T-helper 2 cell (primary cell): Measurements from ENCODE around the gene KIF23.
A peak's percentile ranks its signal among the peaks of the same experiment; 100 is the strongest.

ENCODE experiments used
- DNase-seq, 5 experiments: peaks; one replicate each; pipeline versions ENCODE4 v3.0.0 to v3.0.0-alpha.2; 2012 to 2022

Gene KIF23

DNA sequence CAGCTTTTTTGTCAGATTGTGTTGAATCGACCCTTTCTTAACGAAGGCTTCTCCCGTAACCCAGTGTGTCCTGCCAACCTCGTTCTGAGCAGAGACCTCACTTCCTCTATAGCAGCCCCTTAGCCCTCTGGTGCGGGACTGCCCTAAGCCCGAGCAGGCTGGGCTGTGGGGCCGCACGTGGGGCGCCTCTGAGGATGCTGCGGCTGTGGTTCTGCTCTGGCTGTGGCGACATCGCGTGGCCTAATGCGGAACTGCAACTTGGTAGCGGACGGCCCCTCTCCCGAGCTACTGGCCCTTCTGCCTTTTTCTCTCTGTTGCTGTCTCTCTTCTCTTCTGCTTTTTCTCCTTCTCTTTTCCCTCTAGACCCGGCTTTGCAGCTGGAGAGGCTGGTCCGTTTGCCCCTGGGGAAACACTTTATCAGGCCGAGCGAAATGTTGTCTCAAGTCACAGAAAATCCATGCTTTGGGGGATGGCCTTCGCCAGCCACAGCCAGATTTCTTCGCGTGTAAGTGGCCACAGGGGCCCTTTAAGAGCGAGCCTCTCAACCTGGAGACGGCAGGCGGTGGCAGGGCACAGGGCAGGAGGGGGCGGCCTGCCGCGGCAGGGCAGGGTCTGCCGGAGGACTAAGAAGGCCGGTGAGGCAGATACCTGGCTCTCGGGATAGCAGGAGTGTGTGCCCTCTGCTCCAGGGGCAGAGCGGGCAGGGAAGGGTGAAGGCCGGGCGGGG lies 19.4 kb upstream of the KIF23 start:
- peak; percentile 34 to 81 (median 69) for DNase-seq

DNA sequence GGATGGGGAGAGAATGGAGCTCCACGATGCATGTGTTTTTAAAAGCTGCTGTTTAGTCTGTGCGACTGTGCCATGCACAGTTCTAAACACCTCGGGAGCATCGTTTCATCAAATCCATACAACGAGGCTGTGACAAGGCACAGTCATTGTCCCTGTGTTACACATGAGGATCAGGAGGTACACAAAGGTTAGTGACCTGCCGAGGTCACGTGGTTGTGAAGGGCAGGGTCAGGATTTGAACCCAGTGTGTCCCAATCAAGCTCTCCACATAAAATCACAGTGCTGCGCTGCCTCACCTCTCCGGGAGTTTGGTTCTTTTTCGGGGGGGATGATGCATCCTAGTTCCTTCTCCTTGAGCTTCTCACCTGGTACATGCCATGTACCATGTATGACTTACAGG lies 18.7 kb upstream of the KIF23 start:
- DNase-seq: no peak

DNA sequence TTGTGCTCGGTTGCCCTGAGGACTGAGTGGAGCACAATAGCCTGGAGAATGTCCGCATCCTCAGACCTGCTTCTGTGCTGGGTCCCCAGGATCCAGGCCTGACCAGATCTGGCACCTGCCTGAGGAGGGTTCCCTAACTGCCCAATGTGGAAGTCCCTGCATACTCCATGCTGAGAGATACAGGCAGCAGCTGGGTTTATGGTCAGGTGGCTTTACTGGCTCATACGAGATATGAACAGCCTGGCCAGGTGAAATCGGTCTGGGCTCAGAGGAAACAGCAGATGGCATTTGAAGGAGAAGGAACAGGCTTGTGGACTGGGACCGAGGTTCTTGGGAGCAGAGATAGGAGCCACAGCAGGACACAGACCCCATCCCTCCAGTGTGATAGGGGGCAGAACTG lies 18.2 kb upstream of the KIF23 start:
- no peak for DNase-seq

DNA sequence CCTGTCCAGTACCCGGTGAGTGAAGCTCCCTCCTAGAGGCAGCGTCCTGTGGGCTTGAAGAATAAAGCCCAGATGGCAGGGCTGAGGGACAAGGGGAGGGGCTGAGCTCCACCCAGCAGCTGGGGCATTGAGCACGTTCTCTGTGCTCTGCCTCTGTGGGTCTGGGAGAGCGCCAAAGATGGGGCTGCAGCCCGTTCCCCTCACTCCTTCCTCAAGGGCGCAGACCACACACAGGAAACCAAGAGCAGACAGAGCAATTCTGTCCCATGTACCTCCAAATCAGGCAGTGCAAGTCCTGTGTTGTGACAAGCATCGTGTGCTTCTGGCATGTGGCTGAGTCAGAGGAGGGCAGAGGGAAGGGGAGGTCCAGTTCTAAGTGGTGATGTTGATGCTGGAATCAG lies 15.7 kb upstream of the KIF23 start:
- DNase-seq: no peak

DNA sequence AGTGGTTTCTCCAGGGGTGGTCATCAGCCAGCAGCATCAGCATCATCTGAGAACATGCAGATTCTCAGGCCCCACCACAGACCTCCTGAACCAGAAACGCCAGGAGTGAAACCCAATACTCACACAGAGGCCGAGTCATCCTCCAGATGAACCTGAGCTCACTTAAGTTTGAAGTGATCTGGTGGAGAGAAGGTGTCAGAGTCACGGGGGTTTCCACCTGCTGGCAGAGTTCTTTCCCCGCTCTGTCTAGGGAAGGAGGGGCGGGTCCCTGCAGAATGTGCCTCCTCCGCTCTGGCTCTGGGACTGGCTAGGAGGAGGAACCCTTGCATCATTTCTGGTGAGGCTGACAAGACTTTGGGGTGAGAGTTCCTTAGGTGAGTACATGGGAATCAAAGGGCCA lies 13.3 kb upstream of the KIF23 start:
- DNase-seq: no peak

DNA sequence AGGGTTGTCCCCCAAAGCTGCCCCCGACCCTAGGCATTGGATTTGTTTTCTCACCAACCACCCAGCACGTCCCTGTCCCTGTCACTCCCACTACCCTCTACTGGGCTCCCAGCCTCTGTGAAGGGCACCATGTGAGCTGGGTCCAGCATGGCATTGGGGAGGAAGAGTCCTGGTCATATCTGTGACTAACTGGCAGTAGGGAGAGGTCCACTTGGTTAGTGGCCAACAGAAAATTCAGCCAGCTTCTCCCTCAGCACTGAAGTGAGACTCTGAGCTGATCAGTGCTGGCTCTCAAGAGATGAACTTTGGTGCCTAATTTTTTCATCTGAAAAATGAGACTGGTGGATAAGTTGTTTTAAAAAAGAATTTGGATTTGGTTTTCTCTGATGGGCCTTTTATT lies 11.3 kb upstream of the KIF23 start:
- no peak for DNase-seq

DNA sequence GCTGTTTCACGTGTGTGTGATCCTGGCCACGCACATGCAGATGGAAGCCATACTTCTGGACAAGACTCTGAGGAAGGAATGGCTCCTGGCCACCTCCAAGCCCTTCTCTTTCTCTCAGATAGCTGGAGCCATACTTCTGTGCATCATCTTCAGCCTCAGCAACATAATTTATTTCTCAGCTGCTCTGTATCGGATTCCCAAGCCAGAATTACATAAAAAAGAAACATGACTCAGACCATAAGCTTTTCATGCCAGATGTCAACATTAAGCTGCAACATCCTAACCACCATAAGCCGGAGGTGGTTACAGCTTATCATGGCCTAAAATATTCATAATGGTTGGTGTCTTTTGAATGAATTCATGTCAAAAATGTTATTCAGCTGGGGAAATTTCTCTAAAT lies 10.6 kb upstream of the KIF23 start:
- DNase-seq: no peak

DNA sequence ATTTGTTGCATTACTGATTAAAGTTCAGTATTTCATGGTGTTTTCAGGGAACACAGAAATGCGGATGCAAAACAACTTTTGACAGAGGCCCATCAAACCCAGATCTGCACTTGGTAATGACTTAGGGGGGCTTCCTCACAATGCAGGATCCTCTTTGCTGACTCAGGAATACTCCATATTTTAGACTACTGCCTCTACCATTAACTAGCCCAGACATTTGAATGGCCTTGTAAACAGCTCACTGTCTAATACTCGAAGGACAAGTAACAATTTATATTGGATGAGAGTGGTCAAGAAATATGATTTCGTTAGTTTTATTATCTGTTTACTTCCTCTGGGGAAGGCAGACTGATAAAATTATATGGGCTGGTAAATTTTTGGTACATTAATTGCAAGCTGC lies 9.0 kb upstream of the KIF23 start:
- no peak for DNase-seq

DNA sequence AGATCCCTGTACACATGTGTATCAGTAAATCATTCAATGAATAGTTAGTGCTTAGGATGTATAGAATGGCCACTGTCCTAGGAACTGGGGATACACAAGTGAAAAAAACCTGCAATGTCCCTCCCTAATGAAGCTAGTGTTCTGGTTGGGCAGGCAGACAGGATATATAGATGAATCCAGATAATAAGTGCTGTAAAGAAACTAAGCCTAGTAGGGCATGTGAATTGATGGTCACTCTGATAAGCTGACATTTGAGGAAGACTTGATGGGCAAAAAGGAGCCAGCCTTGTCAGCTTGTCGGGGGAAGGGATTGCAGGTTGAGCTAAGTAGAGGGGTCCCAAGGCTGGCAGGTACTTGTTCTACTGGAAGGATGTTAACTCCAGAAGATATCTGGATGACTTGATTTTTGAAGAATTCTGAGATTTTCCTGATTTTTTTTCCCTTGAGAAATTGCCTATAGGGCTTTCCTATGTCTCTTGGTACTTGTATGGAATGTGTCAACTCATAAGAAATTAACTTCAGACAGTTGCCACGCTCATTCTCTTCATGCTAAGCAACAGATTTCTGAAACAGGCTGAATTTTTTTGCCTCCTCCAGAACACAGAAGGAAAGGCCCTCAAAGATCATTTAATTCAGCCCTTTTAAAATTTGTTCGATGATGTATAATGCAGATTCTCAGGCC lies 6.3 kb upstream of the KIF23 start:
- no peak for DNase-seq

DNA sequence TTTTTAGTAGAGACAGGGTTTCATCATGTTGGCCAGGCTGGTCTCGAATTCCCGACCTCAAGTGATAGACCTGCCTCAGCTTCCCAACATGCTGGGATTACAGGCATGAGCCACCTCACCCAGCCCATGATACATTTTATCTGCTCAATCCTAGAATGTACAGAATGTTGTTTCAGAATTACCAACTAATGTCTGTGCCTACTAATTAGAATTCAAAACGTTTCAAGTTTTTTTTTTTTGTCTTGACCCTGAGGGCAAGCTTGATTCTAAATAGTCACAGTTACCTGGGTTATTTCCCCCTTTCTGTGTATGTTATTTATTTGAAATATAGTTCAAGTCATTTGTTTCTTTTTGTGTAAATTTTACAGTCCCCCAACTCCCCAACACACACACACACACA lies 5.3 kb upstream of the KIF23 start:
- no peak for DNase-seq

DNA sequence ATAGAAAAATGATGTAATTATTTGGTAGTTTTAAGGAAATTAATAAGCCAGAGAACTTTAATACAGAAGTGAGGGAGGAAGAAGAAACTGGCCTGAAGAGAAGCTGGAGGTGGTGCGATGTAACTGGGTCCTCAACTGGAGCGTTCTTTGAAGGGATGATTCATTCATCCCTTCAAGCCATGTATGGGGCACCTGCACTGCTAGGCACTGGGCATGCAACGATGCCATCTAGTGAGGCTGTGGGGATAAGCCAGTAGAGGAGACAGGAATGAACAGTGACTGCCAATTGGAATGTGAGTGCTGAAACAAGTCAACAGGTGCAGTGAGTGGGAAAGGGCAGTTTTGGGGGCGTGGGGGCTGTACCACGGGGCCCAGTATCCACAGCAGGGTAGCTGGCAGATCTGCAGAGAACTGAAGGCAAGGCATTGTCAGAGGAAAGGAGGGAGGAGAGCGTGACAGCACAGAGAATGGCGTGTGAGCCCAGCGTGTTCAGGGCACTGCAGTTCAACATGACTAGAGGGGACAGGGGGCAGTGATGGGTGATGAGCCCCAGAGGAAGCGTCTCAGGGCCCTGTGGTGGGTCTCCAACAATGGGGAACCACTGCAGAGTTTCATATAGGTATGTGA lies 3.8 kb upstream of the KIF23 start:
- peak in 1 of 5 experiments; percentile 8 for DNase-seq

DNA sequence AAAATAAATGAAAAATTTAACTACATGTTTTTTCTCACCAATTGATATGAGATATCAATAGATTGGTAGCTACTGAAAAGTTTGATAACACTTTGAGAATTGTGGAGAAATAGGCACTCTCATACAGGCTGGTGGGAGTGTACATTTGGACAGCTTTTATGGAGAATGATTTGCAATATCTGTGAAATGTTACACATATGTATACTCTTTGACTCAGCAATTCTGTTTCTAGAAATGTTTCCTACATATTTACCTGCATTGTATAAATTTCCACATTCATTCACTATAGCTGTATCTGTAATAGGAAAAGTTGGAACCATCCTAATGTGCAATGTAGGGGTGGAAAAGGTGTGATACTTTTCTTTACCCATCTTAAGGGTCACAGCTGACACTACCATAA lies 1.9 kb upstream of the KIF23 start:
- DNase-seq: no peak

DNA sequence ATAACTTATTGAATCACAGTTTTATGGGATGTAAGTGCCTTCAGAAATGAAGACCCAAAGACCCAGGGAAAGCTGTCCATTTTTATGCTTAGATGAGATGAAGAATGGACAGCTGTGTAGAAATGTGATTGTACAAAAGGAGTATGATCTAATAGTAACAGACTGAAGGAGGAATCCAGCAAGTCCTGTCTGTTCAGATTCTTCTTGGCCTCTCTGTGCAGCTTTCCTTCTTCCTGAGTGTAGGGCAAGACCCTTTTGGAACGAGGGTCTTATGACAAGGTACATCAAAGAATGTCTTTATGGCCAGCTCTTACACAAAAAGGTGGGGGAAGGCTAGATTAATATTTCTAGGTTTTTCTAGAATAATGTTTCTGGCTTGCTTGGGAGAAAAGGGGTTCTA lies 1.4 kb upstream of the KIF23 start:
- DNase-seq: no peak

DNA sequence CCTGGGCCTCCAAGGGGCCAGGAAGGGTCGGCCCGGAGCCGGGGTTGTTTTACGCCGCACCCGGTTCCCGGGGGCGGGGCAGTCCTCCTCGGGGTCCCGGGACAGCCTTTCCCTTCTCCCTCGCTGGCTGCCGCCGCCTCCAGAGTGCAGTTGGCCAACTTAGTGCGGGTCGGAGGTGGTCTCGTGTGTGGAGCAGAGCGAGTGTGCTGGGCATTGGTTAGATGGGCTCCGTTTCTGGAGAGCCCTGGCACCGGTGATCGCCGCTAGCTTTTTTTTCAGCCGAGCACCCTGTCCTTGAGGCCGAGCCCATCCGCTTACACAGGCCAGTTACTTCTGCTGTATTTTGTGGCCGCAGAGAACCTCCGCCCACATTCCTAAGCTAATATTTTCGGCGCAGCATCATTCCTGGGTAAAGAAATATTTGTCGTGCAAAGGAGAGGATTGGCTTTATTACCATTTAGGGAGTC lies 585 bp downstream of the KIF23 start:
- peak in 1 of 5 experiments; percentile 37 for DNase-seq

DNA sequence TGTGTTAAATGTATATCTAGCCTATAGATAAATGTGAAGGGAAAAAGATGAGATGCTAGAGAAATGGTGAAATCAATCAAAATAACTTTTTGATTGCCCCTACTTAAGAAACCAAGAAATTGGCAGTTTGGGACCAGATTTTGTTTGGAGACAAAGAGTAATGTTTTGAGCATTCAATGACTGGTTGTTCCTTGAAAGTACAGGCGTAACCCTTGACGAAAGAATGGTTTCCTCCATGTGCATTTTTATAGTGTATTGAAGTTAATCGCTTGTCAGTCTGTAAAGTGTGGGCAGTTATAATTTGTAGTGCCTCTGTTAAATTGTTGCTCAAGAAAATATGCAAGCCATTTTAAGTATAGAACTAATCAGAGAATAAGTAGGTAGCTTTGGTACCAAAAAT lies 1.2 kb downstream of the KIF23 start:
- no peak for DNase-seq

DNA sequence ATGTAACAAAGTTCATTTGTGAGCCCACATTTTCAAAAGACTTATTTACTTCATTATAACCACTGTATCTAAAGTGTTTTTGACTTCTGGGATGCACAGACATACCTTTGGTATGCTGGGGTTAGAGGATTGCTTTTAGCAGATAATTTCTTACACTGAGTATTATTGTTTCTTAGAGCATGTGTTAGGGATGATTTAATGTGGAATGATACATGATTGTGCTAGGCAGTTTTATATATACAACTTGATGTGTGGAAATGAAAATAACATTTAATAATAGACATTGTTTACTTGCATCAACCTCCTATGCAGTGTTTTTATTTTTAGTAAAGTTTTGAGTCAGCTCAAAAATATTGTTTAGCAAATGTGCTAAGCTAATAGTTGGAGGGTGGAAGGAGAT lies 3.4 kb downstream of the KIF23 start:
- no peak for DNase-seq

DNA sequence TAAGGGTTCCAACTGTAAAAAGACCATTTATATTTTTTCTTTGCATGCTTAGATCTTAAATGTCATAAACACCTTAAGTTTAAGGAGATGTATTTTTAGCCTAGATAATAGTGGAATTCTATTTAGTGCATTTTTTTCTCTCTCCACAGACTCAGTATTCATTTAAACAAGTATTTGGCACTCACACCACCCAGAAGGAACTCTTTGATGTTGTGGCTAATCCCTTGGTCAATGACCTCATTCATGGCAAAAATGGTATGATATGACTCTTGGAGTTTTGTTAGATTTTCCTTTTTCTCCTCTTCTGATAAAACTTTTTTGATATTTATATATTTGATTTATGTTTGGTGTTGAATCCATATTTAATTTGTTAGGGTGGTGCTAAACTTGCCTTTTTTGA lies 7.3 kb downstream of the KIF23 start:
- no peak for DNase-seq

DNA sequence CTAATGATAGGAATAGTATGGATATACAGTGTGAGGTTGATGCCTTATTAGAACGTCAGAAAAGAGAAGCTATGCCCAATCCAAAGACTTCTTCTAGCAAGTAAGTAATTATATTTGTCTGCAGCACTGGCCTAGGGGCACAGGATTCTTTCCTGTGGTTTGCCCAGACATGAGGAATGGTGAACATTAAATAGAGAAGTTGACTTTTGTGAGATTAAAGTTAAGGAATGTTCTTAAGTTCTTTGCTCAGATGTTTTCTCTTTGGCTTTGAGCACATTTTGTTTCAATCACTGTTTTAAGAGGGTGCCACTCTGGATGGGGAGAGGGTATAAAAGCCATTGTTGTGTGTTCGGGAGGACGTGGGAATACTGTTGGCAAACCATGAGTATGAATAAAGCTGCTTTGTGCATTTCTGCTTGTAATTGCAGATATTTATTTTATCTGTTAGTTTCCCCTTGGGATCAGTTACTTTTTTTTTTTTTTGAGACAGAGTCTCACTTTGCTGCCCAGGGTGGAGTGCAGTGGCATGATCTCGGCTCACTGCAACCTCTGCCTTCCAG lies 8.3 kb downstream of the KIF23 start:
- no peak for DNase-seq

DNA sequence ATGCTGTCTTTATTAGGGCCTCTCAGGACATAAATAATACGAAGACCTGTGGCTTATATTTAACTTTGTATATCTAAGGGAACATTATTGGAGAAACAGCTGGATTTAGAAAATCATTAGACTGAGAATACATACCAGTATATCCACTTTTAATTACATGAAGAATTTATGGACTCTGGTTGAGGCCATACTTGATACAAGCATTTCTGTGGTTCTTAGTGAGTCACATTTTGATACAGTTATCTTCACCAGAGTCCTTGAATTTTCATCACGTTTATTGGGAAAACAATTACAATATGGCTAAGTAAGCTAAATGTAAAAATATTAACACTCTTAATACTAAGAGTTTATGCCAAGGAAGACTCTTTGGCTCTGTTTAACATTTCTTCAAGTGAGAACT lies 9.9 kb downstream of the KIF23 start:
- DNase-seq: no peak

DNA sequence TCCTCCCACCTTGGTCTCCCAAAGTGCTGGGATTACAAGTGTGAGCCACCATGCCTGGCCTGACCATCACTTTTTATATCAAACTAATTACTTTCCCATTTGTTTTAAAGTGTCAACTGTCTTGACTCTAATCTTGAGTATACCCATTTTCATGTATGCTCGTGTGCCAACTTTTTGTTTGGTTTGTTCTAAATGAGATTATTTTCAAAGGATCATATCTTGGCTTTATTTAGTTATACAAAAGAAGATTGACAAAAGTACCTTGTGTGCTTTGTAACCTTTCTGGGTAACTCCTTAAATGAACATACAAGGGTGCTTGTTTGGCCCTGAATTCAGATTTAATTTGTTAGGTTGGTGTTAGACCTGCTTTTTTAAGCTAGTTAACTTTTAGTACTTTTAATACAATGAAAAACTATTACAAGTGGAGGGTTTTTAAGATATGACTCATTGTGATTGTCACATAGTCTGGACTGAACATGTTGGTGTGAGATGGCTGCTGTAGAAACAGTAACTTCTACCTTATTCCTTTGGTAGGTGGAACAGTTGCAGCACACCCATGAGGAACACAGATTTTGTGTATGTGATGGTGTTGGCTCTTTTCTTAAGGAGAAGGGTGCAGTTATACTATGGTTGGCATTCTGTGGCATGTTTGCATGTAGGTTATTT lies 10.7 kb downstream of the KIF23 start:
- DNase-seq: no peak

DNA sequence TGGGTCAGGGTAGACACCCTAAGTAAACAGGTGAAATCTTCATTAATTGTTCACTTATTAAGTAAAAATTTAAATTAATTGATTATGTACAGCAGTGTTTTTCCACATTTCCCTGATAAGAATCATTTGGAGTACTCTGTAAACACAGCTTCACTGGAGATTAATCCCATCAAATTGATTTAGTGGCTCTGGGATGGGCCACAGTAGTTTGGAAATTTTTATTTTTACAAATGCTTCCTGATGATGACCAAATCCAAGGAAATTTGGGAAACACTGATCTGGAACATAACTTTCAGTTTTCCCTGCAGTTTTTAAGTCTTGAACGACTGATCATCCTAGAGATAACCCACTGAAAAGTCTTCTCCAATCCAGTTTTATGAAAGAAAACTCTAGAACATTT lies 19.7 kb downstream of the KIF23 start:
- no peak for DNase-seq

DNA sequence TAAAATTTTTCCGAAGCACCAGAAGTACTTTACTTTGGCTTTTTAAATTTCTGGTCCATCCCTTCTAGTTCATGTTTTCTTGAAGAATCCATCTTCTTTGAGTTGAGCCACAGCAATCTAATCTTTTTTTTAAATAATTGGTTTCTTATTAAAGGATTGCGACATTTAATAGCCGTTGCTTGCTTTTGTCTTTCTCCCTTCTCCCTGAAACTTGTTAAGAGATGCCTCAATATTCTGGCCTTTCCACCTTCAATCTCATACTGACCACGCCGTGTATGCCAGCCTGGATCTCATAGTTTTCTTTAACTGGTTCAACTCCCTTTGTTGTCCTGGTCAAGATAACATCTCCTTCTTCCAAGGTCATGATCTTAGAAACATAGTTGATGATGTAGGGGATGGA lies 20.1 kb downstream of the KIF23 start:
- DNase-seq: no peak

DNA sequence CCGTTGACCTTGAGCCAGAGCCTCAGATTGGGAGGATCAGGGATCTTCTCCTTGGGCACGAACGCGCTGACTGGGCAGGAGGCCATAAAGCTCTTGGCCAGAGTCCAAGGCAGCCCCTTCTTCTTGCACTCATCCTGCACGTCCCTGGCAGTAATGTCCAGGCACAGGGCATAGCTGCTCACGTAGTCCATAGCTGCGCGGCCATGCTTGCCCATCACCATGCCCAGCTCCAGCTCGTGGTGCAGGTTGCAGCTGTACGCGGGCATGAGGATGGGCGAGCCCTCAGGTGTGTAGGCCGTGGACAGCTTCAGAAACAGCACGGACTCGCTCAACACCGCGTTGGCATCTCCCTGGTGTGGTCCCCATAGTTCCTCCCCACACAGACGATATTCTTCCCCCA lies 20.5 kb downstream of the KIF23 start:
- DNase-seq: no peak
